Naive thymus-derived CD4-positive, alpha-beta T cell (primary cell): Measurements from ENCODE around the gene PPP2R5D. TPM values are rescaled to one million over a fixed set of nuclear protein-coding genes. Genes with fewer than 3 reads are reported as not detected.

ENCODE experiments used
- ATAC-seq: fragments of 150-1000 bp; cut with Tn5 transposase; 2 replicates; pipeline ENCODE4 v1.10.0; 2021; ENCODE audit warnings: mild to moderate bottlenecking, moderate library complexity
- CTCF ChIA-PET: fragments of 350-600 bp; sonication (Branson Sonifier 250); formaldehyde crosslinking; loops from one replicate; lab custom pipeline; 2021; ENCODE audit warnings: antibody characterized with exemption; lab: Charles Lee
- POLR2A ChIA-PET: fragments of 350-600 bp; sonication (Branson Sonifier 250); formaldehyde crosslinking; loops from one replicate; lab custom pipeline; 2021; ENCODE audit warnings: antibody characterized with exemption, inconsistent platforms; lab: Charles Lee
- DNase-seq, 9 donors: peaks; one replicate each; pipeline versions ENCODE4 v3.0.0 to v3.0.0-alpha.2; 2020 to 2022; ENCODE audit warnings: mixed read lengths in 1 of 9
- H3K27ac ChIP-seq: one replicate; pipeline ENCODE4 v1.7.0; 2013; ENCODE audit warnings: mild to moderate bottlenecking, low read depth, low read length, moderate library complexity
- H3K27me3 ChIP-seq, 2 donors: one replicate each; pipeline ENCODE4 v1.7.0; 2013; ENCODE audit warnings: low read length in 2 of 2, mild to moderate bottlenecking in 2 of 2, moderate library complexity in 2 of 2; ENCODE audit not compliant: control insufficient read depth in 2 of 2, insufficient read depth in 2 of 2
- H3K36me3 ChIP-seq, 3 experiments: 1 replicate in 2 of 3; 2 replicates in 1 of 3; pipeline ENCODE4 v1.7.0; 2013; ENCODE audit warnings: low read length in 3 of 3, mild to moderate bottlenecking in 3 of 3, moderate library complexity in 1 of 3; ENCODE audit not compliant: insufficient read depth in 3 of 3, control insufficient read depth in 2 of 3
- H3K4me1 ChIP-seq, 2 donors: one replicate each; pipeline ENCODE4 v1.7.0; 2013; ENCODE audit warnings: low read length in 2 of 2, mild to moderate bottlenecking in 2 of 2, moderate library complexity in 1 of 2; ENCODE audit not compliant: control insufficient read depth in 2 of 2, insufficient read depth in 2 of 2
- H3K4me3 ChIP-seq: 2 replicates; pipeline ENCODE4 v1.7.0; 2013; ENCODE audit warnings: mild to moderate bottlenecking, low read length
- H3K9me3 ChIP-seq, 3 experiments: 1 replicate in 2 of 3; 2 replicates in 1 of 3; pipeline ENCODE4 v1.7.0; 2013; ENCODE audit warnings: low read length in 3 of 3; ENCODE audit not compliant: control insufficient read depth in 2 of 3
- H3K27ac Mint-ChIP-seq, 9 donors: one replicate each; pipeline ENCODE4 v1.8.0; 2020 to 2022; ENCODE audit warnings: mixed read lengths in 9 of 9, mild to moderate bottlenecking in 8 of 9, moderate library complexity in 5 of 9, inconsistent platforms in 2 of 9
- H3K27me3 Mint-ChIP-seq, 5 donors: one replicate each; pipeline ENCODE4 v1.8.0; 2021 to 2022; ENCODE audit warnings: mixed read lengths in 5 of 5, mild to moderate bottlenecking in 1 of 5
- H3K36me3 Mint-ChIP-seq, 5 donors: one replicate each; pipeline ENCODE4 v1.8.0; 2020 to 2022; ENCODE audit warnings: mixed read lengths in 5 of 5, mild to moderate bottlenecking in 3 of 5, inconsistent platforms in 1 of 5
- H3K4me1 Mint-ChIP-seq, 7 donors: one replicate each; pipeline ENCODE4 v1.8.0; 2020 to 2022; ENCODE audit warnings: mixed read lengths in 7 of 7, mild to moderate bottlenecking in 3 of 7, inconsistent platforms in 1 of 7
- H3K4me3 Mint-ChIP-seq, 10 donors: one replicate each; pipeline ENCODE4 v1.8.0; 2020 to 2022; ENCODE audit warnings: mild to moderate bottlenecking in 10 of 10, mixed read lengths in 10 of 10, moderate library complexity in 6 of 10, inconsistent platforms in 2 of 10
- H3K9me3 Mint-ChIP-seq, 11 donors: one replicate each; pipeline ENCODE4 v1.8.0; 2020 to 2022; ENCODE audit warnings: mixed read lengths in 11 of 11, mild to moderate bottlenecking in 4 of 11, inconsistent platforms in 1 of 11, moderate library complexity in 1 of 11
- intact Hi-C, 2 donors: fragments of 100-400 bp; cut with micrococcal nuclease; formaldehyde crosslinking; loops; one replicate each; pipeline ENCODE4 v1.15.1; 2023
- polyA plus RNA-seq, 2 donors: library from polyadenylated mRNA; unstranded; fragments of 300-500 nt; fragmentation: Illumina TruSeq; gene quantifications; one replicate each; pipeline ENCODE4 v1.2.3, GENCODE V29; 2021
- total RNA-seq, 6 experiments: library from RNA in 5 of 6; stranded (reverse) in 5 of 6; gene quantifications; 1 replicate in 5 of 6; 2 replicates in 1 of 6; pipeline ENCODE4 v1.2.3 and lab custom pipeline; 2021 to 2026

The PPP2R5D gene
- total and polyA plus RNA-seq, 7 experiments from 2014 or later: 19.7 to 60.4 (median 28.2) TPM

DNA sequence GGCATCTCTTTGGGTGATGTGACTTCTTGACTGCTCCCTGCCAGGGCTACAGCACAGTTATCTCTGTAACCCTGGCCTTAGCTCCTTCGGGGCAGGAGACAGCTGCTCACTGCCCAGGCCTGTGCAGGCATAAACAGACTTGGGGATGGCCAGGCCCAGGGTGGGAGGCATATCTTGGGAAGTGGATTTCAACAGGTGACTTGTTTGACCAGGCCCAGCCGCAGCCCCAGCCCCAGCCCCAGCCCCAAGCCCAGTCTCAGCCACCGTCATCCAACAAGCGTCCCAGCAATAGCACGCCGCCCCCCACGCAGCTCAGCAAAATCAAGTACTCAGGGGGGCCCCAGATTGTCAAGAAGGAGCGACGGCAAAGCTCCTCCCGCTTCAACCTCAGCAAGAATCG is 21.9 kb downstream of the PPP2R5D start:
- H3K27ac ChIP-seq: no peak overlapping the region
- peaks cover 0 to 26% (median 8%) of the 10 kb centered on the region in 5 donors for H3K36me3 Mint-ChIP-seq
- H3K27me3 ChIP-seq: no peaks in the 10 kb centered on the region
- no peaks in the 10 kb centered on the region for H3K27me3 Mint-ChIP-seq
- CTCF ChIA-PET: interaction anchor here (0.6 to 1.8 kb wide), 2 partner anchors 137 to 522 kb away, joined by 4 to 7 read pairs; no protein-coding TSS in a partner anchor
- POLR2A ChIA-PET: interaction anchor here (1.5 kb wide), 1 partner anchor 50 kb away, joined by 5 read pairs; no protein-coding TSS in a partner anchor
- no peaks in the 10 kb centered on the region for H3K9me3 Mint-ChIP-seq
- H3K4me3 ChIP-seq: no peak overlapping the region
- H3K9me3 ChIP-seq: no peaks in the 10 kb centered on the region
- intact Hi-C loops: no loop called here
- H3K27ac Mint-ChIP-seq: peak overlapping the region in 2 of 9 donors; percentile 3 to 51
- ATAC-seq (no peak), DNase-seq (no peak)
- H3K4me3 Mint-ChIP-seq: no peak overlapping the region
- peaks cover 0 to 62% (median 9%) of the 10 kb centered on the region in 3 experiments for H3K36me3 ChIP-seq
- H3K4me1 ChIP-seq: no peaks in the 10 kb centered on the region
- H3K4me1 Mint-ChIP-seq: peaks cover 0 to 14% (median 7%) of the 10 kb centered on the region in 7 donors

DNA sequence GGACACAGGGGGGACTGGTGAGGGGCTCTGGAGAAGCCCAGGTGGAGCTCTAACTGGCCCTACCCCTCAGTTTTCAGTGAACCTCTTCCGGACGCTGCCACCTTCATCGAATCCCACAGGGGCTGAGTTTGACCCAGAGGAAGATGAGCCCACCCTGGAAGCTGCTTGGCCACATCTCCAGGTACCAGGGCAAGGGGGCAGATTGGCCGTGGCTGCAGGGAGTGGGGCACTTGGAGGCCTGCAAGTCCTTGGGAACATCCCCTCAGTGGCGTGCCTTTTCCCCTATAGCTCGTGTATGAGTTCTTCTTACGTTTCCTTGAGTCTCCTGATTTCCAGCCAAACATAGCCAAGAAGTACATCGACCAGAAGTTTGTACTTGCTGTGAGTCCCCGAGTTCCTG is 22.8 kb downstream of the PPP2R5D start:
- H3K36me3 ChIP-seq: peaks cover 0 to 71% (median 10%) of the 10 kb centered on the region in 3 experiments
- peak overlapping the region in 3 of 9 donors; percentile 8 to 64 (median 32) for H3K27ac Mint-ChIP-seq
- no peaks in the 10 kb centered on the region for H3K9me3 Mint-ChIP-seq
- H3K9me3 ChIP-seq: no peaks in the 10 kb centered on the region
- H3K36me3 Mint-ChIP-seq: peaks cover 0 to 30% (median 8%) of the 10 kb centered on the region in 5 donors
- no peaks in the 10 kb centered on the region for H3K27me3 Mint-ChIP-seq
- H3K4me1 ChIP-seq: no peaks in the 10 kb centered on the region
- no peak overlapping the region for H3K4me3 ChIP-seq
- ATAC-seq (no peak), DNase-seq (no peak)
- H3K4me1 Mint-ChIP-seq: peaks cover 4 to 22% (median 16%) of the 10 kb centered on the region in 7 donors
- CTCF ChIA-PET: no interaction called here
- POLR2A ChIA-PET: interaction anchor here (1.5 kb wide), 1 partner anchor 49 kb away, joined by 5 read pairs; no protein-coding TSS in a partner anchor
- intact Hi-C loops: no loop called here
- no peak overlapping the region for H3K27ac ChIP-seq
- H3K4me3 Mint-ChIP-seq: no peak overlapping the region
- H3K27me3 ChIP-seq: no peaks in the 10 kb centered on the region

GRCh38 chr6:43009124-43009523 is 24.8 kb downstream of the PPP2R5D start:
- POLR2A ChIA-PET: interaction anchor here (0.9 to 2.0 kb wide), 2 partner anchors 28 to 80 kb away, joined by 4 to 9 read pairs; partner anchors contain the start of gene CNPY3
- peak overlapping the region in 5 of 9 donors; percentile 3 to 79 (median 41) for H3K27ac Mint-ChIP-seq

DNA sequence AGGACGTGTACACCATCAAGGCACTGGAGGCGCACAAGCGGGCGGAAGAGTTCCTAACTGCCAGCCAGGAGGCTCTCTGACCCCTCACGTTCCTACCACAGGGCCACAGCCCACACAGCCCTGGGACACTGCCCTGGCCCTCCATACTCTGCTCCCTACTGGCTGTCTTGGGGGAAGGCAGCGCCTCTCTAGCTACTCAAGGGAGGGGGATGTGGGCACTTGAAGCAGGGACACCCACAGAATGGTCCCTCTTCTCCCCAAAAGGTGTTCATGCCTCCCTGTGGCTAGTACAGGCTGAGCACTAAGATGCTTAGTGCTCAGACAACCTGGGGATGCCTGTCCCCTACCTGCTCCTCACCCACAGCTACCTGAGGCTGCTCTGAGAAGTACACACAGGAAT is 26.8 kb downstream of the PPP2R5D start:
- POLR2A ChIA-PET: interaction anchor here (0.8 to 2.0 kb wide), 9 partner anchors 10 to 82 kb away, joined by 3 to 9 read pairs (median 3); partner anchors contain the start of genes CNPY3, CUL7, KLC4 and MRPL2
- intact Hi-C loops: loop anchor here (5.0 kb wide), 6 partner anchors 239 to 1939 kb away; partner anchors contain the start of genes GTPBP2 (in 1 of the 2), NFYA (in 1 of the 2), OARD1 (in 1 of the 2) and POLH (in 1 of the 2)

More at GRCh38 chr6:43009124-43009523, 24.8 kb downstream of the PPP2R5D start:
- peaks cover 0 to 32% (median 8%) of the 10 kb centered on the region in 5 donors for H3K36me3 Mint-ChIP-seq
- peaks cover 0 to 3% (median 0%) of the 10 kb centered on the region in 5 donors for H3K27me3 Mint-ChIP-seq
- H3K4me3 Mint-ChIP-seq: no peak overlapping the region
- ATAC-seq: no peak
- Histone ChIP-seq H3K36me3 (peaks cover 0 to 67% (median 10%) of the 10 kb centered on the region in 3 experiments), H3K4me1 (peaks cover 7 to 13% of the 10 kb centered on the region in 2 donors), H3K9me3 (no peaks in the 10 kb centered on the region), H3K27me3 (no peaks in the 10 kb centered on the region), H3K27ac (no peak overlapping the region), H3K4me3 (no peak overlapping the region)
- CTCF ChIA-PET: interaction anchor here (1.4 kb wide), 1 partner anchor 135 kb away, joined by 4 read pairs; no protein-coding TSS in a partner anchor
- H3K4me1 Mint-ChIP-seq: peaks cover 20 to 42% (median 33%) of the 10 kb centered on the region in 7 donors
- peak in 6 of 9 donors; percentile 16 to 39 (median 29) for DNase-seq
- intact Hi-C loops: loop anchor here (1.0 to 2.0 kb wide), 3 partner anchors 108 to 134 kb away; no protein-coding TSS in a partner anchor
- H3K9me3 Mint-ChIP-seq: peaks cover 0 to under 1% (median 0%) of the 10 kb centered on the region in 11 donors

DNA sequence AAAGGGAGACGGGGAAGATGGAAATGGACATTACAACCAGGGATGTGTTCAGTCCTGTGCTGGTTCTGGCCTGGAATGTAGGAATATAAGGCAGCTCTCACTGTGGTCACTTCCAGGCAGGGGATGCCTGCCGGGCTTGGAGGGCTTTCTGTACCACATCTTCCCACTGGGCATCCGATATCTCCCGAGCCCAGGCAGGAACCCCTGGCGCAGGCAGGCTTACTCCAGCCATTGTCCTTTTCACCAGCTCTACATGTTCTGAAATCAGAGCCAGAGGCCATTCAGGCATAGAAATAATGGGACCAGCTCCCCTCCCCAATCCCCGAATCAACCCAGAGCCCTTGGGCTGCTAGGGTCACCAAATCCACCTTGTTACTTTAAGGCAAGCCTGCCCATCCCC is 28.0 kb downstream of the PPP2R5D start:
- ChIA-PET CTCF (interaction anchor here (0.6 kb wide), 2 partner anchors 111 to 130 kb away, joined by 3 read pairs; no protein-coding TSS in a partner anchor), POLR2A (interaction anchor here (0.6 to 4.6 kb wide), 12 partner anchors 9 to 133 kb away, joined by 3 to 70 read pairs (median 3); partner anchors contain the start of genes CNPY3, CUL7, PEX6 and PPP2R5D)
- no peak for DNase-seq
- no peak for ATAC-seq
- peaks cover 42 to 67% (median 51%) of the 10 kb centered on the region in 7 donors for H3K4me1 Mint-ChIP-seq
- intact Hi-C loops: loop anchor here (5.0 kb wide), 6 partner anchors 240 to 1940 kb away; partner anchors contain the start of genes GTPBP2 (in 1 of the 2), NFYA (in 1 of the 2), OARD1 (in 1 of the 2) and POLH (in 1 of the 2)
- H3K9me3 Mint-ChIP-seq: peaks cover 0 to 1% (median 0%) of the 10 kb centered on the region in 11 donors
- H3K36me3 ChIP-seq: peaks cover 0 to 61% (median 8%) of the 10 kb centered on the region in 3 experiments
- peak overlapping the region; percentile 82 for H3K27ac ChIP-seq
- H3K27me3 Mint-ChIP-seq: peaks cover 0 to 3% (median 0%) of the 10 kb centered on the region in 5 donors
- H3K4me3 Mint-ChIP-seq: peak overlapping the region; percentile 85 to 99 (median 92)
- no peaks in the 10 kb centered on the region for H3K27me3 ChIP-seq
- no peaks in the 10 kb centered on the region for H3K9me3 ChIP-seq
- H3K4me1 ChIP-seq: peaks cover 20 to 31% of the 10 kb centered on the region in 2 donors
- peak overlapping the region in 7 of 9 donors; percentile 41 to 97 (median 88) for H3K27ac Mint-ChIP-seq
- H3K36me3 Mint-ChIP-seq: peaks cover 0 to 27% (median 6%) of the 10 kb centered on the region in 5 donors
- no peak overlapping the region for H3K4me3 ChIP-seq

More for the DNA sequence above, 26.8 kb downstream of the PPP2R5D start:
- Mint-ChIP-seq H3K9me3 (peaks cover 0 to 1% (median 0%) of the 10 kb centered on the region in 11 donors), H3K4me3 (peak overlapping the region in 5 of 10 donors; percentile 2 to 76 (median 4)), H3K36me3 (peaks cover 0 to 31% (median 8%) of the 10 kb centered on the region in 5 donors), H3K27ac (peak overlapping the region in 4 of 9 donors; percentile 36 to 94 (median 58)), H3K4me1 (peaks cover 37 to 60% (median 45%) of the 10 kb centered on the region in 7 donors), H3K27me3 (peaks cover 0 to 3% (median 0%) of the 10 kb centered on the region in 5 donors)
- H3K9me3 ChIP-seq: no peaks in the 10 kb centered on the region
- CTCF ChIA-PET: interaction anchor here (0.6 to 0.7 kb wide), 2 partner anchors 118 to 132 kb away, joined by 3 to 4 read pairs; no protein-coding TSS in a partner anchor
- no peak for ATAC-seq
- H3K4me3 ChIP-seq: no peak overlapping the region
- no peak for DNase-seq
- H3K27me3 ChIP-seq: no peaks in the 10 kb centered on the region
- H3K4me1 ChIP-seq: peaks cover 20 to 27% of the 10 kb centered on the region in 2 donors
- H3K27ac ChIP-seq: no peak overlapping the region
- peaks cover 0 to 62% (median 10%) of the 10 kb centered on the region in 3 experiments for H3K36me3 ChIP-seq
